ENCODE measurements around the gene BAIAP2L1.

DNA sequence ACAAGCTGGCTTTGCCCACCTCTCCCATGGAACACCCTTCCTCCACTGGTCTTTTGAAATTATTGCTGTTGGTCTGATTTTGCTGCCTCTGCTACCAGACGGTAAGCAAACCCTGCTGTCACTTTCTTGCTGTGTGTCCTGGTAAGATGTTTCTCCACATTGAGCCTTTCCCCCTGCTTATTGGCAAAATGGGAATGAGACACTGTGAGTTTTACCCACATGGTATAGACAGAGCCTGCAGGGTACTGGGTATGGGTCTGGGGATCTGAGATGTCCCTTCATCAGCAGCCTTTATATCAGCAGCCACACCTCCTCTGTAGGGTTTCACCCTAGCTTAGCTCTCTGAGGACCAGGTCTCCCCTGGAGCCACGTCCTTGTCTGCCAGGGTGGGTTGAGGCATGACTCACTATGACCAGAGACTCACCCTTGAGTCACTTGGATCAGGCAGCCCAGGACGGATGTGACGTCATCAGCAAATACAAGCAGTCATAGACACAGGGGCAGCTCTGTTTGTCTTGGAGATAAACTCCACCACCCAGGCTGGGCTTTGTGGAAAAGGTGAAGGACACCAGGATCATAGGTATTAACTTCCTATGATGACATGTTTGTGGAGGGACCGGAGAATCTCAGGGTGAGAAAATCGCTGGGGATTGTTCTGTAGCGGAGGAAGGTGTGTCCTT lies 17.9 kb upstream of the BAIAP2L1 start:
- no peak for TF ChIP-seq YY1 (IDR thresholded peaks at IDR 0.05; ENCODE audit: low read depth)
- no peak for TF ChIP-seq TEAD4 (IDR thresholded peaks at IDR 0.05)
- no peak for TF ChIP-seq RAD21 (IDR thresholded peaks at IDR 0.05; ENCODE audit: low read depth)
- TF ChIP-seq TAF1 (IDR thresholded peaks at IDR 0.05; ENCODE audit: low read depth) = no peak
- no peak for TF ChIP-seq NFIC (IDR thresholded peaks at IDR 0.05)
